ENCODE measurements around the gene SVIL. TPM values are rescaled to one million over a fixed set of nuclear protein-coding genes. Genes with fewer than 3 reads are reported as not detected.

Gene SVIL, protein sequence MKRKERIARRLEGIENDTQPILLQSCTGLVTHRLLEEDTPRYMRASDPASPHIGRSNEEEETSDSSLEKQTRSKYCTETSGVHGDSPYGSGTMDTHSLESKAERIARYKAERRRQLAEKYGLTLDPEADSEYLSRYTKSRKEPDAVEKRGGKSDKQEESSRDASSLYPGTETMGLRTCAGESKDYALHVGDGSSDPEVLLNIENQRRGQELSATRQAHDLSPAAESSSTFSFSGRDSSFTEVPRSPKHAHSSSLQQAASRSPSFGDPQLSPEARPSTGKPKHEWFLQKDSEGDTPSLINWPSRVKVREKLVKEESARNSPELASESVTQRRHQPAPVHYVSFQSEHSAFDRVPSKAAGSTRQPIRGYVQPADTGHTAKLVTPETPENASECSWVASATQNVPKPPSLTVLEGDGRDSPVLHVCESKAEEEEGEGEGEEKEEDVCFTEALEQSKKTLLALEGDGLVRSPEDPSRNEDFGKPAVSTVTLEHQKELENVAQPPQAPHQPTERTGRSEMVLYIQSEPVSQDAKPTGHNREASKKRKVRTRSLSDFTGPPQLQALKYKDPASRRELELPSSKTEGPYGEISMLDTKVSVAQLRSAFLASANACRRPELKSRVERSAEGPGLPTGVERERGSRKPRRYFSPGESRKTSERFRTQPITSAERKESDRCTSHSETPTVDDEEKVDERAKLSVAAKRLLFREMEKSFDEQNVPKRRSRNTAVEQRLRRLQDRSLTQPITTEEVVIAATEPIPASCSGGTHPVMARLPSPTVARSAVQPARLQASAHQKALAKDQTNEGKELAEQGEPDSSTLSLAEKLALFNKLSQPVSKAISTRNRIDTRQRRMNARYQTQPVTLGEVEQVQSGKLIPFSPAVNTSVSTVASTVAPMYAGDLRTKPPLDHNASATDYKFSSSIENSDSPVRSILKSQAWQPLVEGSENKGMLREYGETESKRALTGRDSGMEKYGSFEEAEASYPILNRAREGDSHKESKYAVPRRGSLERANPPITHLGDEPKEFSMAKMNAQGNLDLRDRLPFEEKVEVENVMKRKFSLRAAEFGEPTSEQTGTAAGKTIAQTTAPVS (N-terminal part only)
- 17.2 to 28.6 TPM (median 27.0 TPM) in 5 replicates for total RNA-seq (2022; extraction: Qiagen RNA extraction)

DNA sequence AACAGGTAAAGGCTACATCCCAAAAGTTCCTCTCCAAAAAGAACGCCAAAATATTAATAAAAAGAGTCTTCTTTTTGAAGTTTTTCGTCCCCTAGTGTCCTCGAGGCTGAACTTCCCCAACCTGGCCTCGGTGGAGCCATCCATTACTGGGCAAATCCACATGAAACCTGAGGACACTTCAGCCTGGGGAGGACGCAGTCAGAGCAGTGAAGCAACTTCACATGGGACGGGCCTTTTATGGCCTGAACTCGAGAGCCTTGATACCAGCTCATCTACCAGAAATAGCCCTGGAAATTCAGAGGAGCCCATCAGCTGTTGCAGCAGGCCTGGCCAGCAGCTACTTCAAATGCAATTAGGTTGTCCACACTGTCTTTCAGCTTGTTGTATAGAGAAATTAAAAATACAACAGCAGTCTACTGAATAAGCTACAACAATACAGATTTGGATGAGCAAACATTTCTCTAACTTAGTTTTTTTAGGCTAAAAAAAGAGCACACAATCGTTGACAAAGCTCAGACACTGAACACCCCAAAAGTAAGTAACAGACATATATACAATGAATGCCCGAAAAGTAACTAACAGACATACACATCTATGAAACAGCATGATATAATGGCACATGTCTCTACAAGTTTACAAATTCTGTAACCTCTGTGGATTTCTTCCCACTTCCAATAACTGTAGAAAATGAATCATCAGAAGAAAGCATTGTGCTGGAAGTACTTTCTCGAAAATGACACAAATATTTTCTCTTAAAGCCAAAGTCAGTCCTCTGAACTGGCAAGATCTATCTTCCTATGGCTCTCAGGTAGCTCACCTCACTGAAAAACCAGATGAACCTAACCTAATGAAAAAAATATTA lies at the start of gene SVIL:
SVIL (minus strand) TSS at position 208 of the 862 bp plus-strand sequence. CDS start 79,913 bp downstream, outside the sequence.

